Measurements from ENCODE around the gene RPL10A.

The RPL10A gene

DNA sequence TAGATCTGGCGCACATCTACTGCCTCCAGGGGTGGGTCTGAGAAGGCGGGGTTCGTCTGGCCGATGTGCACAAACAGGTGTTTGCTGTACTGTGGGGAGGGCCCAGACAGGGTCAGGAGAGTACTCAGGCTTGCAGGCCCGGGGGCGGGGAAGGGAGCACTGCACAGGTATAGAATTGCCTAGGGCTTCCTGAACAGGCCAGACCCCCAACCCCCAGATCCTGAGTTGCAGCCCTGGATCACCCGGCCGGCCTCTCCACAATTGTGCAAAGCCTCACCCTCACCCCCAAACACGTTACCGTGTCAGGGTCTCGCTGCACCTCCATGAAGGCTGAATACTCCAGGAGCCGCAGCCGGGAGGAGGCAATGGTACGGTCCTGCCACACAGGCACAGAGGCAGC, 7.8 kb downstream of the RPL10A start:
- DNase-seq: no peak

DNA sequence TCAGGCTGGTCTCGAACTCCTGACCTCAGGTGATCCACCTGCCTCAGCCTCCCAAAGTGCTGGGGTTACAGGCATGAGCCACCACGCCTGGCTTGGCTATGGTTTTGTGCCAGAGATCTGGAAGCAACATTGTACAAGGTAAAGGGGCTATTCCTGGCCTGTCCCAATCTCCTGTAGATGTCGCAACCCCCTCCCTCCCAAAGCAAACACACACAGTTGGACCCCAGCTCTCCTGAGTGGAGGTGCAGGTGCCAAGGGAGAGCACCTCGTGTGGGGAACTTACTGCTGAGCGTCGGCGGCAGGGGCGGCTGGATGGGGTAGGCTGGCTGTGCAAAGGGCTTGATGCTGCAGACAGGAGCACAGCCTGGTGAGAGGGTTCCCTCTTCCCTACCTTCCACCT, 8.8 kb downstream of the RPL10A start:
- no peak for DNase-seq

DNA sequence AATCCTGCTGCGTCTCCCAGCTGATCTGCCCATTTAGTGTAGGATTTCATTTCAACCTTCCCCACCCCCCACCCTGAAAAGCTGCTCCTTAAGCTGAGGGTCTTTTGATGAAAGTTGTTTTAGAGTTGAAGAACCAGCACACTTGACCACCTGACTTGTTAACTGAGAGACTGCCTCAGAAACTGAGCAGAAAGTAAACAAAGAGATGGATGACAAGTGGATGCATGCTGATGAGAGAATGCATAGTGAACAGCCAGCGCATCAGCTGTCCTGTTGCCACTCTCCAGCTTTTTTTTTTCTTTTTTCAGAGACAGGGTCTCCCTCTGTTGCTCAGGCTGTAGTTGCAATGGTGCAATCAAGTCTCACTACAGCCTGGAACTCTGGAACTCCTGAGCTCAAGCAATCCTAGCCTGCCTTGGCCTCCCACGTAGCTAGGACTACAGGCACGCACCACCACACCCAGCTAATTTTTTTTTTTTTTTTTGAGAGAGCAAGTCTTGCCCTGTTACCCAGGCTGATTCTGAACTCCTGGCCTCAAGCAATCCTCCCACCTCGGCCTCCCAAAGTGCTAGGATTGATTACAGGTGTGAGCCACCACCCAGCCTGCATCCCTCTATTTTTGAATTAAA, 9.5 kb downstream of the RPL10A start:
- DNase-seq: no peak

DNA sequence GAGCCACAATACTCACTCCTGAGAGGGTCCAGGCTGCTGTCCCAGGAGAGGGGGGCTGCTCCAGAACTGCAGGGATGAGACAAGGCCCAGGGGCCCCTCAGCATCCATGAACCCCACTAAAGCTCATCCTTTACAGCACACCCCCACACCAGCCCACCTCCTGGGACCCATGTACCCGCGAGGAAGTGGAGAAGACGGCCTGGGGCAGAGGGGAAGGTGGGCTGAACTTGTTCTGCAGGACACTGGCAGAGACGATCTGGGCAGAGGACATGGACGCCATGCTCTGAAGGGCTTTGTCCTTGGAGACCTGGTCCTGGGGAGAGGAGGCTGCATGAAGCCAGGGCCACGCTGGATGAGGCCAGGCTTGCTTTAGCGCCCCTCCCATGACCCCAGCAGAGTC, 10.1 kb downstream of the RPL10A start:
- DNase-seq: no peak

DNA sequence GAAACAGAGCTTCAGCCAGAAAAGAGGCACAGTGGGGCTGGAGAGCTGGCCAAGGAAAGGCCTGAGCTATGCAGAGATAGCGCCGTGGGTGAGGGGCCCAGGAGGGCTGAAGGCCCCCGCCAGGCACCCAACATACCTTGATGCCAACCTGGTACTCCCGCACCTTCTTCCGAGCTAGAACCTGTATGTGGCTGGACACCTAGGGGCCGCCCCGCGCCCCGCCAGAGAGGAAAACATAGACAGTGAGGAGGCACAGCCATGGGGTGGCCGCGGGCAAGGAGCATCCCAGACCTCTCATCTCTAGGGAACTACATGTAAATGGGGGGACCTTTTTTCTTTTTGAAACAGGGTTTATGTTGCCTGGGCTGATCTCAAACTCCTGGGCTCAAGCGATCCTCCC, 12.0 kb downstream of the RPL10A start:
- no peak for DNase-seq

DNA sequence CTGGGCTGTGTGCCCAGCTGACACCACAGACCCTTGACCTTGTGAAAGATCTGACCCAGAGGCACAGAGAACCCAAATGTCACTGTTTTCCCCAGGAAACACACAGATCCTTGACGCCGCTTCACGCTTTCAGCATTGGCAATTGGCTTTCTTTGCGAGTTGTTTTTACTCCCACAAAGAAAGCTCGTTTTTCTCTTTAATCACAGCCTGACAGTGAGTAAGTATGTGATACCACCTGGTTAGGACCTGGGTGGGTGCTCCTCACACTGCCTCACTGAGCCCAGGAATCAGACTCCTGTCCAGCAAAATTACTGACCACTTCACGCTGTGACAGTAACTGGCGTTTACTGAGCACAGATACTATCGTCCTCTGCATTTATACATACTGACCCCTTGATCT, 13.0 kb downstream of the RPL10A start:
- no peak for DNase-seq

DNA sequence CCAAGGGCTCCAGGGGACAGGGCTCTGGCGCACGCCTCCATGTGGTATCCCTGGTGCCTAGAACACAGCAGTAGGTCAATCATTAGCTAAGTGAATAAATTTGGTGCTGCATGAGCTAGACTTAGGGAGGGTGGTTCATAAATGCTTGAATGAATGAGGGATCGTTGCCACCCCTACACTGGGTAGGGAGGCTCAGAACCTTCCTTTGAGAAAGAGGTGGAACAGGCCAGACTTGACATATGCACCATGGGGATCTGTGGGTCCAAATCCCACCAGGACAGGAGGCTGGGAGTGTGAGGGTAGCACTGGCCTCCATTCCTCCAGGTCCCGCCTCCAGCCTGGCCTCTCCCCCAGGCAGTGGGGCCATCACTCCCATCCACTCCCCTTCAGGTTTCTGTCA, 14.9 kb downstream of the RPL10A start:
- no peak for DNase-seq

DNA sequence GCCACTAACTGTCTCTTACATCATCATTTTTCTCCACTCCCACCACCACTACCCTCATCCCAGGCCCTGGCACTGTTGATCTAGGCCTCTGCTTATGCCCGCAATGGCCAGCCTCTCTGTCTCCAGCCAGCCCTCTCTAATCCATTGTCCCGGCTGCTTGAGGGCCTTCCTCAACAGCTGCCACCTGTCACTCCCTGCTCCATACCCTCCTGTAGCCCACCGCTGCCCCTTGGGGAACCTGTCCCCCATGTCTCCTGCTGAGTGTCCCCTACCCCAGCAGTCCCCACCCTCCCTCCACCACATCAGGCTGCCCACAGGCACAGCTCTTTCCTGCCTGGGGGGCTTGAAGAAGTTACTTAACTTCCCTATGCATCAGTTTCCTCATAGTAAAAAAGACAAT, 15.3 kb downstream of the RPL10A start:
- DNase-seq: no peak

DNA sequence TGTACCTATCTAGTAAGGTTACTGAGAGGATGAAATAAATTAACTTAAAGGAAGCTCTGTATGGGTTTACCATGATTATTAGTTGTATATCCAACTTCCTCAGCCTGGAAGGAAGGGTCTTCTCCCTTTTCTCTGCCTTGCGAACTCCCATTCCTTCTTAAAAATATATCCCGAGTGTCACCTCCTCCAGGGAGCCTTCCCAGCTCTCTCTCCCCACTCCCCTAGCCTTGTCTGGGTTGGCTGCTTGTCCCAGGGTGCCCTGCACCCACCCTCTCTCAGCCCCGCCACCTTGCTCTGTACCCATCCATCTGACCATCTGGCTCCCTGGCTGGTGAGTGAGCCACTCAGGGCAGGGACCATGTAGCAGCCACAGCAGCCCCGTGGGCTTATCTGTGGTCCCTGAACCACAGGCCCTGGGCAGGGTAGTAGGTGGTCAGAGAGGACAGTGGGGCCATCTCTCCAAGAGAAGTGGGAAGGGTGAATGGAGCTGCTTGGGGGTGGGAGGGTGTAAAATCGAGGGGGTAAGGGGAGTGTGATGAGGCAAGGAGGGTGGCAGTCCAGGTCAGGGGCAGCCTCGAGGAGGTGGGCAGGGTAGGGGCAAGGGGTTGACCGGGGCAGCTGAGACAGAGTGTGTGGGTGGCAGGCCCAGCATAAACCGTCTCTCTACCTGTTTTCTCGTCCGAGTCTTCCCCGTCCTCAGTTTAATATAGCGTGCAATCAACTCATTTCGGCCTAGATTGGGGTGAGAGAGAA, 15.9 kb downstream of the RPL10A start:
- DNase-seq: no peak

DNA sequence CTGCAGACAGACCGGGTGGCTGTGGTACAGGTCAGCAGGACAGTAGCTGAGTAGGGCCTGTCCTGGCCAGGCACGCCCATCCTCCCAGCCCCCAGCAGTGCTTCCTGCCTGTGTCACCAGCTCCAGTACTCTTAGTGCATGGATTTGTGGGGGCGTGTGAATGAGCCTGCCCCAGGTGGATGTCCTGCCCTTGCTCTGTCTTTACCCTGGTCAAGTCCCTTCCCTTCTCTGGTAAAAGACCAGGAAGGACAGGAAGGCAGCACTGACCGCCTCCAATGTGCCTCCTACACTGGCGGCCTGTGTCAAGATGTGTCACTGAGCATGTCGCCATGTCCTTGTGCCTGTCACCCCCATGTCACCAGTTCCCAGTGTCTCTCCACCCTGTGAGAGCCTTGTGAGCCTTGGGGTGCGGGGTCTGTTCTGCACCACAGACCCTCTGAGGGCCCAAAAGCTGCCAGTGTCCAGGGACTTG, 16.8 kb downstream of the RPL10A start:
- no peak for DNase-seq

DNA sequence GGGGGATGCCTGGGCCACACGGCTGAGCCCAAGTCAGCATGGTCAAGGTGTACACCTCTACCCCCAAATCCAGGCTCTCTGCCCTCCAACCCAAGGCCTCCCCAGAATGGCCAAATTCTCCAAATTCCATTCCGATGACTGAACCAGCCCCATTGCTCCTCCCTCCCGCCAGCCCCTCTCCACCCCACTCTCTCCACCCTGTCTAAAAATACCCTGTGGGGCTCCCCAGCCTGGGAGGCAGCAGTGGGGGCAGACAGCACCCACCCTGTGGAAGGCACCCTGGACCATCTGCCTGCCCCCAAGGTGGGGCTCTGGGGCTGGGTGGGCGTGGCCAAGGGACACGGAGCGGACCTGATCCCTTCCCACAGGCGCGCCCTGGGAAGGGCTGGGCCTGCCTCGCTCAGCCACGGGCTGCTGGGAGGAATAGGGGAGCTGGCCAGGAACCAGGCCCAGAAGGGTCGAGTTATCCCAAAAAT, 17.2 kb downstream of the RPL10A start:
- no peak for DNase-seq

DNA sequence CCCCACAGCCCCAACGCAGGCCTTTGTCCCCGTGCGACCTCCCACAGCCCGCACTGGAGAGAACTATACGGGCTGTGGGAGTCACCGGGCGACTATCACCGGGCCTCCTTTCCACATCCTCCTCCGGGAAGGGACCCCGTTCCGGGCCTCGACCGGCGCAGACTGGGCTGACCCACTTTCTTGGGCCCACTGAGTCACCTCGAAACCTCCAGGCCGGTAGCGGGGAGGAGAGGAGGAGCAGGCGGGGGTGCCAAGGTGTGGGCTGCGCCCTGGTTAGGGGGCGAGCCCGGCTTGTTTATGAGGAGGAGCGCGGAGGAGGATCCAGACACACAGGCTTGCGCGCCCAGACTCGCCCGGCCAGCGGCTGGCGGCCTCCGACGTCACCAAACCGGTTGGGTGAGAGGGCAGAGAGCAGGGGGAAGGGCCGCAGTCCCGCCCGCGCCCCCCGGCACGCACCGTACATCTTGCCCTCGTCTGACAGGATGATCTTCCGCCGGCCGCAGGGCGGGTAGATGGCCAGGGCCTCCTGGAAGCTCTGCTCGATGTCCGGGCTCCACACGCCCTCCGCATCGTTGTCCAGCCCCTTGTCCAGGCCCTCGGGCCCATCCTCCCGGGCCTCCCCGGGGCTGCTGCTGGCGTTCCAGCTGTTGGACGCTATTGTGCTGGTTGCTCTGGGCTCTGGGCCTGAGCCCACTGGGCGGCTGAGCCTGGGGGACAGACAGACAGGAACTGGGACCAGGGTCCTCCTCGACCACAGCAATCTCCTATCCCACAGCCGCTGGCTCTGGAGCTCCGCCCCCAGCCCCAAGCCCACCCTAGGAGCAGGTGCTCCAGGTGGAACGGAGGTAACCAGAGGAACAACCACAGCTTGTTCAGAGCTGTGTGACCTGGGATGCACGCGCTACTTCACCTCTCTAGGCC, 18.1 kb downstream of the RPL10A start:
- DNase-seq: no peak

DNA sequence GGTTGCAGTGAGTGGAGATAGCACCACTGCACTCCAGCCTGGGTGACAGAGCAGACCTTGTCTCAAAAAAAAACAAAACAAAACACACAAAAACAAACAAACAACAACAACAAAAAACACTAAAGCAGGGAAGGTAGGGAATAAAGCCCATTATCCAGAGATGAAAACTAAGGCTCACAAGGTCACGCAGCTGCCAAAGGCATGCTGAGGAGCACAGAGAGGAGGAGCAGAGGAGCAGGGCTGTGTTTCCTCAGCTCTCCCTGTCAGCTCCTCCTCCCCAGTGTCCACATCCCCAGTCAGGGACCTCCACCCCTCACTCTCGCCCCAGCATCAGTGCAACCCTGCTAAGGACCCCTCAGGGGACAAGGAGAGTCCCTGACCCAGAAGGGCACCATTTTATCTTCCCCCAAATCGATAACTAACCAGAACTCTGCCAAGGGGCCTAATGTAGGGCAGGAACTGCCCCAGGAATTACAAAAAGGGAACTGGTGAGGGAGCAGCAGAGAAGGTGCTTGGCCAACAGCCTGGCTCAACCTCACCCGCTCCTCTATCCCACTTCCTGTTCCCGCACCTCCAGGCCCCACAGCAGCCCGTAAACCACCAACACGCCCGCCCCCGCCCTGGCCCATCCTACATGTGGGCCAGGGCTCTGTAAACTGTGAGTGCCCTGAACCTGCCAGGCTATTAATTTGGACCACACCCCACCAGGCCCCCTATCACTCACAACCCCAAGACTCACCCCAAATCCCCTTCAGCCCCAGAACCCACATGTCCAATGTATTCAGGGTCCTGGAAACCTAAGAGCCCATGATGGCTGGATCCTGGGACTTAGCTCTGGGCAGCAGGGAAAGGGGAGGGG, 19.7 kb downstream of the RPL10A start:
- no peak for DNase-seq

DNA sequence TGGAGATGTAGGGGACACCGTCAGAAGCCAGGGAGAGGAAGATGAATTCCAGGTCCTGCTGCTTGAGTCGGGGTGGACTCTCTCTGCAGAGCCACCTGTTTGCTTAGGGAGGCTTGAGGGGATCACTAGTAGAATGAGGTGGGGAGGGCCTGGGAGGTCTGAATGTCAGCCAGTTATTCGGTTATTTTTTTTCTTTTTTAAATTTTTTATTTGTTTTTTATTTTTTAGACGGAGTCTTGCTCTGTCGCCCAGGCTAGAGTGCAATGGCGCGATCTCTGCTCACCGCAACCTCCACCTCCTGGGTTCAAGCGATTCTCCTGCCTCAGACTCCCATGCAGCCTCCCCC, 20.3 kb downstream of the RPL10A start:
- DNase-seq: no peak

DNA sequence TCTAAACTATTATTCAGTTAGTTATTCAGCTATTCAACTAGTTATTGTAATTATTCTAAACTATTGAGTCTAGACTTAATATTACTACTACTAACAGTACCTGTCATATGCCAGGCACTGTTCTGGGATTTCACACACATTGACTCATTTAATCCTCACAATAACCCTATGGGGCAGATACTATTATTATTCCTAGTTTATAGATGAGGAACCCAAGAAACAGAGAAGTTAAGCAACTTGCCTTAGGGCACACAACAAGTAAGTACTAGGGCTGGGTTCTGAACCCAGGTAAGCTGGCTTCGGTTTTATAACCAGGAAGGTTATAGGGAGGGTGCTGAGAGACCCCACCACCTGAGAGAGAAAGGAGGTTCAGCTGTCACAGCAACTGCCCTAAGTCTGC, 20.9 kb downstream of the RPL10A start:
- DNase-seq: no peak

DNA sequence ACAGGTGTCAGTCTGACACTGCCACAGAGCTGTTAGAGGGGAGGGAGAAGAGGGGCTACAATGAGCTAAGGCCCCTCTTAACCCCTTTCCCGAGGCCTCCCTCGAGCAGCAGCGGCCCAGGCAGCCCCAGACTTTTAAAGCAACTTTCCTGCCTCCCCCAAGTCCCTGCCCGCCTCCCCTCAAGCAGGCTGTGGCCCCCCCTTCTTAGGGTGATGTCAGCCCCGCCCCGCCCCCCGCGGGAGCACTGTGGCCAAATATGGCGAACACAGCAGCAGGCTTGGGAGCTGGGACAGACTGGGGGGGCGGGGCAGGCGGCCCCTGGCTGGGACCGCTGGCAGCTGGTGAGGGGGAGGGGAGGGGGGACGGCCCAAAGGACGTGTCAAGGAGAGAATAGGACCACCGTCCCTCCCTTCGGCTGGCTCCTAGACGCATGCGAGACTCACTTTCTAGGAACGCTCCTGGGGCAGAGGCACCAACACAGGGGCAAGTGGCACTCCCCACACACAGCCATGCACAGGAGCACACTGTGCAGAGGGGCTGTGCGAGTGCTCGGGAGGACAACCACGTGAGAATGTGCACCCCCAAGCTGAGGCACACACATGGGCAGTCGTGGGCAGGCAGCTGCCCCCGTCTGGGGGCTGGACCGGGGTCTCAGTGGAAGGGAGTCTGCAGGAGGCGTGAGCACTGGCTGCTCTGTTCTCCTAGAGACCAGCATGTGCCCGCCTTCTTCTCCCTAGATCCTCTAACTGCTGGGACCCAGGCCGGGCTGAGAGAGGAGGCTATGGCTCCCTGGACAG, 22.0 kb downstream of the RPL10A start:
- no peak for DNase-seq

DNA sequence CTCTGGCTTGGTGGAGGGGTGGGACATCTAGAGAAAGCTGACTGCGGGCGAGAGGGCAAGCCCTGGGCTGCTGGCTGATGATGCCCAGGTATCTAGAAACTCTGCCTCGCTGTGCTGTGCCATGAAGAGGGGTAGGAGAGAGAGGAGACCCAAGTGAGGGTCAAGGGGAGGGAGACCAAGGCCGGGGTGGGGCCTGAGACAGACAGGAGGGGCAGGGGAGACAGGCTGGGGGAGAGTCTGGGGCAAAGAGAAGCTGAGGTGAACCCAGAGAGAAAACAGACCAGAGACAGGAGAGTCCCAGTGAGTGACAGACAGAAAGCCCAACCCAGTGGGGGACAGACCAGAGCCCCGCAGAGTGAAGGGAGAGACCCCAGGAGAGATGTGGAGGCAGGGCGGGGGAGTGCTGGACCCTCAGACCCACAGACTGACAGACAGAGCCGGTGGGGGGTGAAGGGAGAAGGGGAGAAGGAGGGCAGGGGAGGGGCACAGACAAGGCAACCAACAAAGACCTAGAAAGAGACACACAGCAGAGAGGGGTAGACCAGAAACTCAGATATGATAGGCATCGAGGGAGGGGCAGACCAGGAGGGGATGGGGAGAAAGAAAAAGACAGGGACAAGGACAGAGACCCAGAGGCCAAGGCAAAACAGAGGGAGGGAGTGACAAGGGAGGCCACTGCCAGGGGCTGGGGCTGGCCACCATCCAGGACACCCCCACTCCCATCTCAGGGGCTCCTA, 22.8 kb downstream of the RPL10A start:
- DNase-seq: no peak

DNA sequence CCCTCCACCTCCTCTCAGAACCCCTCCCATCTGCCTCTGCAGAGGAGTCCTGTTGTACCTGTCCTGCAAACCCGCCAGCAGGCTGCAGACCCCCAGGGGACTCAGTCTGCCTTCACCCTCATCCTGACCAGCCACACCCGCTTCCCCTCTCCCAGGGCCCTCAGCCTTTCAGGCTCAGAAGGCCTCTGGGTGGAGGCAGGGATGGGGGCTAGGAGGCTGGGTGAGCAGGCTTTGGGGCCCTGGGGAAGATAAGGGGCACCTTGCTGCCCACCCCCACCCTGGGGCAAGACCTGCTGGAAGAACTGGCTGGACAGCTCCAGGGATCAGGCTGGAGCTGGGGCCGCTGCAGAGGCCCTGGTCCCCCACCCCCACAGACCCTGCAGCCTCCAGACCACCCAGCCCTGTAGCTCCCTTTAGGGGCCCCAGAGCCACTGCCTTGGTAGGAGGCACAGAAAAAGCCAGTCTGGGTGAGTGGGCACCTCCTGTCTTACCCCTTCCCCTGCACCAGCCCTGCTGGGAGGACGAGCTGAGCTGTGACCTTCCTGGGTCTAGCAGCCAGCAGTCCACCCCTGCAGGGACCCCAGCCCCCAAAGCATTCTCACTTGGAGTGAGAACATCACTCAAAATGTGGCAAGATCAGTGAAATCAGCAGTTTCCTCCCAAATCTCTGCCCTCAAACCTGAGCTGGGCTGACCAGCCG, 23.5 kb downstream of the RPL10A start:
- DNase-seq: no peak

DNA sequence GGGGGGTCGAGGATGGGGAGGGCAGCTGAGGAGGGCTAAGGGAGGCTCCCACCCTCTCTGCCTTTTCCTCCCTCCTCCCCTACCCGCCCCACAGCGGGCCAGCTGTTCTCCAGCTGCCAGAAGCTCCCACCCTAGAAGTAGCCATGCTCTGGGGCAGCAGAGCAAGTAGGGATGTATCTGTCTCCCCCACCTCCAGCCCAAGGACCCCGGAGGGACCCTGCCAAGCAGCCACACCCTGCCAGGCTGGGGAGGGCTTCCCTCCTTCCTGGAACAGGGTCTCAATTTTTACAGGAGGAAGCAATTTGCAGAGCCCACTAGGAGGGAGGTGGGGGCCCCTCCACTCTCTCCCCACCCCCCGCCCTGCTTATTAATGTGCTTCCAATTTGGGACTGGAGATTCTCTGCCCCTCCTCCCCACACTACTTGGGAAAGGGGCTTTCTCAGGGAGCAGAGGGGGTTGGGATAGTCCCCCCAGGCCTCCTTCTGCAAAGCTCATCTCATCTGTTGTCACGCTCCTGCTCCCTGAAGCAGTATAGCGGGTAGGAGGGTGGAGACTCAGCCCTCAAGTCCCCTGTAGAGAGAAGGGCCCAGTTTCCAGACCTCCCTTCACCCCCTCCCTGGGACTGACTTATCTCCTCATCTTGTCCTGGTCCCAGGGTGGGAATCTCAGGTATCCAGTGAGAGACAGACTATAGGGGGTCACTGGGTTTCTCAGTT, 24.2 kb downstream of the RPL10A start:
- DNase-seq: no peak

DNA sequence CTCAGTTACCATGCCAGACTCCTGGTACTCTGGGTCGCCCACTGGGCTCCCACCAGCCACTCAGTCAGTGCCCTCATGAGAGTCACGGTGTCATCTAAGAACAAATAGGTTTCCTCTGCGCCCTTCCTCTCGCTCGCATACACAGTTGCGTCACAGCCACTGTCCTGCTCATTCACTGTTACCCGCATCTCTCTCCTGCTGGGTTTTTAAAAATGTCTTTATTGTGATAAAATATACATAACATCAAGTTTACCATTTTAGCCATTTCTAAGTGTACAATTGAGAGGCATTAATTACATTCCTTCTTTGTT, 24.7 kb downstream of the RPL10A start:
- no peak for DNase-seq
